GM12878 (cell line): ENCODE measurements around the gene PSMG3. TPM values are rescaled to one million over a fixed set of nuclear protein-coding genes. Genes with fewer than 3 reads are reported as not detected.

Experiments used
- ATAC-seq: fragments of 200-7000 bp; cut with Tn5 transposase; 3 replicates; pipeline ENCODE4 v1.9.1; 2020; ENCODE audit warnings: mild to moderate bottlenecking, moderate library complexity
- BruUV-seq: library from RNA; stranded (reverse); fragments of 400-500 nt; replicated peaks from 2 replicates; lab custom pipeline; 2021; lab: Mats Ljungman, UMichigan
- CTCF ChIA-PET: fragments of 300-600 bp; sonication (Branson Sonifier 250); formaldehyde crosslinking; extraction: SDS; loops from one replicate; lab custom pipeline; 2021; ENCODE audit warnings: inconsistent platforms; lab: Yijun Ruan, JAX
- POLR2A ChIA-PET: fragments of 350-600 bp; formaldehyde crosslinking; extraction: SDS; loops from one replicate; lab custom pipeline; 2021; ENCODE audit warnings: inconsistent platforms; lab: Charles Lee
- RAD21 ChIA-PET: fragments of 300-600 bp; sonication (Branson Sonifier 250); formaldehyde crosslinking; loops from one replicate; lab custom pipeline; 2023; ENCODE audit warnings: antibody characterized with exemption; ENCODE audit not compliant: unreplicated experiment; lab: Charles Lee
- SMC1A ChIA-PET: fragments of 300-600 bp; sonication (Branson Sonifier 250); formaldehyde crosslinking; loops from one replicate; lab custom pipeline; 2023; ENCODE audit not compliant: unreplicated experiment, uncharacterized antibody; lab: Charles Lee
- DNase-seq: peaks from one replicate; pipeline ENCODE4 v3.0.0-alpha.2; 2011; ENCODE audit warnings: low read depth, low spot score
- FAIRE-seq: peaks from 3 replicates; lab custom pipeline; 2011; peaks lifted over from hg19 to GRCh38; lab: Jason Lieb, UNC
- H2AFZ ChIP-seq: 2 replicates; pipeline ENCODE4 v1.6.0; 2011; ENCODE audit warnings: low read depth, low read length, control low read depth; ENCODE audit not compliant: control insufficient read depth
- H3K27ac ChIP-seq: 2 replicates; pipeline ENCODE4 v1.5.1; 2011; ENCODE audit warnings: control low read depth; ENCODE audit not compliant: control insufficient read depth, insufficient read depth
- H3K27me3 ChIP-seq, 2 experiments: replicated peaks in 1 of 2; 2 replicates each; pipeline versions ENCODE4 v1.6.0 to v1.6.1; 2011; ENCODE audit warnings: low read length in 1 of 2; ENCODE audit not compliant: control insufficient read depth in 2 of 2, insufficient read depth in 2 of 2
- H3K36me3 ChIP-seq, 2 experiments: 2 replicates each; pipeline ENCODE4 v1.5.1; 2011; ENCODE audit warnings: low read length in 1 of 2; ENCODE audit not compliant: control insufficient read depth in 2 of 2, insufficient read depth in 2 of 2
- H3K4me1 ChIP-seq: 2 replicates; pipeline ENCODE4 v1.6.1; 2011; ENCODE audit warnings: mild to moderate bottlenecking, low read length, moderate library complexity, mixed read lengths; ENCODE audit not compliant: control insufficient read depth, insufficient read depth
- H3K4me2 ChIP-seq: 2 replicates; pipeline ENCODE4 v1.6.0; 2011; ENCODE audit warnings: control low read depth; ENCODE audit not compliant: control insufficient read depth, insufficient read depth
- H3K4me3 ChIP-seq: fragments of 200-600 bp; sonication (generic); 2 replicates; pipeline ENCODE4 v1.5.1; 2016
- H3K79me2 ChIP-seq: 2 replicates; pipeline ENCODE4 v1.6.0; 2011; ENCODE audit warnings: low read length; ENCODE audit not compliant: control insufficient read depth, insufficient read depth
- H3K9ac ChIP-seq: 2 replicates; pipeline ENCODE4 v1.8.0; 2011; ENCODE audit warnings: low read length, control low read depth, mixed read lengths; ENCODE audit not compliant: control insufficient read depth, insufficient read depth
- H3K9me3 ChIP-seq: replicated peaks from 3 replicates; pipeline ENCODE4 v1.5.1; 2011; ENCODE audit warnings: mild to moderate bottlenecking, low read length; ENCODE audit not compliant: control insufficient read depth, insufficient read depth
- H4K20me1 ChIP-seq: 2 replicates; pipeline ENCODE4 v1.6.0; 2011; ENCODE audit not compliant: control insufficient read depth, insufficient read depth
- CBFB ChIP-seq: IDR thresholded peaks from 2 replicates; pipeline ENCODE4 v1.6.1; 2016; ENCODE audit warnings: antibody characterized with exemption, low read depth
- CREM ChIP-seq: IDR thresholded peaks from 2 replicates; pipeline ENCODE4 v1.6.1; 2014; ENCODE audit warnings: antibody characterized with exemption, low read depth
- E4F1 ChIP-seq: fragments of 450-650 bp; IDR thresholded peaks from 2 replicates; pipeline ENCODE4 v1.6.1; 2018; ENCODE audit warnings: borderline replicate concordance, mild to moderate bottlenecking; ENCODE audit not compliant: partially characterized antibody
- NBN ChIP-seq: fragments of 450-650 bp; IDR thresholded peaks from 2 replicates; pipeline ENCODE4 v1.6.1; 2016
- NR2C2 ChIP-seq: IDR thresholded peaks from 2 replicates; pipeline ENCODE4 v1.6.1; 2011; ENCODE audit warnings: borderline replicate concordance, low read depth; ENCODE audit not compliant: control insufficient read depth, insufficient read length
- PKNOX1 ChIP-seq: fragments of 450-650 bp; IDR thresholded peaks from 2 replicates; pipeline ENCODE4 v1.6.1; 2016; ENCODE audit warnings: mild to moderate bottlenecking
- POLR2A ChIP-seq: IDR thresholded peaks from 2 replicates; pipeline ENCODE4 v1.6.1; 2011; ENCODE audit warnings: low read depth, mild to moderate bottlenecking, low read length
- SIN3A ChIP-seq: IDR thresholded peaks from 2 replicates; pipeline ENCODE4 v1.6.1; 2012; ENCODE audit warnings: low read depth, low read length, improper control_type of control experiment
- TARDBP ChIP-seq: IDR thresholded peaks from 2 replicates; pipeline ENCODE4 v1.6.1; 2016; ENCODE audit warnings: borderline replicate concordance
- WGBS: methylation state at CpG from one replicate; pipeline ENCODE4 v1.1.6; 2016; ENCODE audit warnings: low lambda C conversion rate; ENCODE audit not compliant: insufficient replicate concordance, insufficient coverage; ENCODE audit errors: missing lambda C conversion rate; 5-methylcytosine and 5-hydroxymethylcytosine counted together
- in situ Hi-C: fragments of 300-500 bp; cut with MboI; formaldehyde crosslinking; loops from 9 replicates; pipeline ENCODE4 v1.14.3; 2018; ENCODE audit warnings: mixed read lengths
- intact Hi-C: fragments of 100-400 bp; cut with micrococcal nuclease; formaldehyde crosslinking; loops from one replicate; pipeline ENCODE4 v1.14.2; 2022; ENCODE audit not compliant: unreplicated experiment
- polyA plus RNA-seq, 11 experiments: library from polyadenylated mRNA; depleted of rRNA in 4 of 11; unstranded in 6 of 11; stranded (reverse) in 5 of 11; fragments of >200 nt; fragmentation: Nextera tagmentation in 4 of 11; fragmentation: Illumina TruSeq in 1 of 11; extraction: Ambion mirVana in 4 of 11; extraction: Trizol in 1 of 11; gene quantifications; 1 replicate in 1 of 11; 2 replicates in 10 of 11; pipeline versions ENCODE4 v1.2.1 to v1.2.3, GENCODE V29; 2011 to 2016; ENCODE audit warnings: inconsistent platforms in 2 of 11, missing spikeins in 2 of 11, low read depth in 1 of 11
- total RNA-seq, 4 experiments: library from RNA; depleted of rRNA in 3 of 4; stranded (reverse); fragments of >200 nt in 3 of 4; fragmentation: Illumina TruSeq in 1 of 4; extraction: Trizol in 1 of 4; gene quantifications; 2 replicates each; pipeline versions ENCODE4 v1.2.1 to v1.2.3, GENCODE V29; 2013 to 2021

The PSMG3 gene
- total and polyA plus RNA-seq, 10 of the 15 experiments (the other 5 are each of a cell fraction or from before 2014, with no cell fraction given), result 23.9 to 115 (median 60.6) TPM

GRCh38 chr7:1557771-1558170, 12.1 kb downstream of the PSMG3 start:
- Histone ChIP-seq H3K4me3 (no peak overlapping the region), H3K36me3 (no peaks in the 10 kb centered on the region), H3K9me3 (no peaks in the 10 kb centered on the region), H3K9ac (no peak overlapping the region), H4K20me1 (no peaks in the 10 kb centered on the region), H3K4me2 (no peak overlapping the region), H3K4me1 (no peaks in the 10 kb centered on the region), H2AFZ (no peak overlapping the region), H3K79me2 (no peaks in the 10 kb centered on the region), H3K27ac (no peak overlapping the region), H3K27me3 (no peaks in the 10 kb centered on the region)
- ATAC-seq (no peak; the same call in 2 of the 3 replicates), FAIRE-seq (no peak), DNase-seq (no peak)
- RAD21 ChIA-PET, result no interaction called here
- SMC1A ChIA-PET, result no interaction called here
- in situ Hi-C loops, result no loop called here
- CTCF ChIA-PET, result no interaction called here
- WGBS, result 56% methylated on average over 10 of the region's 10 CpGs
- no TSS peak for BruUV-seq
- intact Hi-C loops, result no loop called here
- POLR2A ChIA-PET, result no interaction called here
- TF ChIP-seq PKNOX1, result no peak
- TF ChIP-seq NBN, result no peak
- TF ChIP-seq SIN3A, result no peak
- no peak for TF ChIP-seq CBFB
- no peak for TF ChIP-seq NR2C2
- TF ChIP-seq E4F1, result no peak
- no peak for TF ChIP-seq CREM
- no peak for TF ChIP-seq POLR2A
- no peak for TF ChIP-seq TARDBP
